CD4-positive, alpha-beta memory T cell (primary cell): ENCODE data around the gene C16orf95. TPM values are rescaled to one million over a fixed set of nuclear protein-coding genes. Genes with fewer than 3 reads are reported as not detected.

Source experiments
- polyA plus RNA-seq, 2 donors: library from polyadenylated mRNA; unstranded; fragments of 300-500 nt; fragmentation: Illumina TruSeq; gene quantifications; one replicate each; pipeline ENCODE4 v1.2.3, GENCODE V29; 2021
- total RNA-seq, 2 experiments: library from RNA; stranded (reverse); gene quantifications; one replicate each; pipeline ENCODE4 v1.2.3, GENCODE V29; 2021

The C16orf95 gene
- total and polyA plus RNA-seq, 4 experiments from 2014 or later, result 1.4 to 2.4 (median 1.6) TPM

Other genes starting within 250 kb of the C16orf95 start
- gene FBXO31, start 66.4 kb upstream of the C16orf95 start, total RNA-seq, result 10 to 100 TPM; 44.2 to 44.6 TPM
- gene FBXO31, start 66.4 kb upstream of the C16orf95 start, polyA plus RNA-seq, result 10 to 100 TPM; 22.9 to 24.8 TPM
- 10 to 100 TPM; 67.2 to 72.1 TPM for gene MAP1LC3B, start 74.9 kb upstream of the C16orf95 start, total RNA-seq
- 100 to 1,000 TPM; 133 to 172 TPM for gene MAP1LC3B, start 74.9 kb upstream of the C16orf95 start, polyA plus RNA-seq
- gene ZCCHC14, start 175.6 kb upstream of the C16orf95 start, total RNA-seq, result 10 to 100 TPM; 22.7 to 25.1 TPM
- 1 to 10 TPM in 1 of 2 donors, under 1 TPM in 1; 0.21 to 1.1 TPM for gene ZCCHC14, start 175.6 kb upstream of the C16orf95 start, polyA plus RNA-seq